ENCODE measurements around the gene REEP5. TPM values are rescaled to one million over a fixed set of nuclear protein-coding genes. Genes with fewer than 3 reads are reported as not detected.

REEP5 gene
- total and polyA plus RNA-seq, 2 of the 8 experiments (the other 6 are each of a cell fraction or from before 2014, with no cell fraction given) = 58.3 to 94.3 TPM

- H3K23ac ChIP-seq (ENCODE audit: insufficient read length) = no peak overlapping the region
- H3K14ac ChIP-seq (ENCODE audit: insufficient read length) = no peak overlapping the region
- H2BK5ac ChIP-seq (ENCODE audit: low read depth, low read length) = no peak overlapping the region
- no peak for FAIRE-seq
- H3K79me1 ChIP-seq (ENCODE audit: low read depth, low read length) = no peaks in the 10 kb centered on the region
- H3K18ac ChIP-seq (ENCODE audit: extremely low read depth, low read length) = no peak overlapping the region
- H3K27ac ChIP-seq (ENCODE audit: low read depth, low read length) = no peak overlapping the region
- no peak overlapping the region for H4K91ac ChIP-seq (replicated peaks; ENCODE audit: insufficient read length, low read length)
- no peaks in the 10 kb centered on the region for H3K79me2 ChIP-seq (ENCODE audit: control insufficient read depth in 1 of 2, insufficient read depth in 2 of 2, low read length in 2 of 2)
- H2AFZ ChIP-seq (ENCODE audit: low read length) = no peak overlapping the region
- H3K23me2 ChIP-seq (ENCODE audit: low read depth, low read length) = no peaks in the 10 kb centered on the region
- DNase-seq (ENCODE audit: low read depth in 1 of 2, low spot score in 2 of 2) = no peak
- H2AK5ac ChIP-seq (ENCODE audit: low read depth, low read length) = no peak overlapping the region
- H2BK15ac ChIP-seq (ENCODE audit: low read length) = no peak overlapping the region
- no peaks in the 10 kb centered on the region for H3K27me3 ChIP-seq (replicated peaks in 1 of 4; ENCODE audit: control insufficient read depth in 3 of 4, extremely low read depth in 1 of 4, insufficient read depth in 3 of 4, low read length in 3 of 4)
- H2BK20ac ChIP-seq (ENCODE audit: low read length) = no peak overlapping the region
- H3K4me2 ChIP-seq (ENCODE audit: insufficient read depth in 1 of 2, low read depth in 2 of 2, low read length in 2 of 2) = no peak overlapping the region
- WGBS, 2 experiments (ENCODE audit: extremely low coverage in 1 of 2, insufficient coverage in 1 of 2, insufficient read length in 1 of 2, insufficient replicate concordance in 2 of 2, low coverage in 1 of 2, low lambda C conversion rate in 2 of 2, missing lambda C conversion rate in 1 of 2) = 86% methylated on average over 1 of the region's 1 CpG; no CpG with 5 or more reads in 1 of the 2 experiments
- no peak overlapping the region for H2BK120ac ChIP-seq (replicated peaks; ENCODE audit: low read depth, low read length)
- H3K36me3 ChIP-seq (ENCODE audit: control insufficient read depth in 2 of 4, insufficient read depth in 4 of 4, low read length in 3 of 4) = no peaks in the 10 kb centered on the region
- H3K4me3 ChIP-seq (ENCODE audit: extremely low read depth in 1 of 4, insufficient read depth in 2 of 4, low read depth in 3 of 4, low read length in 4 of 4) = no peak overlapping the region
- no peak overlapping the region for H4K8ac ChIP-seq (ENCODE audit: extremely low read depth, insufficient read depth, low read length)
- H3K56ac ChIP-seq (replicated peaks; ENCODE audit: insufficient read length, low read depth, low read length) = no peak overlapping the region
- H2BK12ac ChIP-seq (ENCODE audit: low read depth, low read length) = no peak overlapping the region
- no peak overlapping the region for H3K9ac ChIP-seq (replicated peaks in 1 of 4; ENCODE audit: extremely low read depth in 1 of 4, low read depth in 3 of 4, low read length in 3 of 4)
- no peak overlapping the region for H3K4ac ChIP-seq (replicated peaks; ENCODE audit: insufficient read length, low read depth, low read length)
- H3K4me1 ChIP-seq (replicated peaks in 1 of 4; ENCODE audit: control insufficient read depth in 3 of 4, insufficient read depth in 4 of 4, low read length in 3 of 4) = no peaks in the 10 kb centered on the region
- ChIA-PET CTCF (ENCODE audit: partially characterized antibody) (interaction anchor here (2.7 kb wide), 1 partner anchor 63 kb away, joined by 9 read pairs; no protein-coding TSS in a partner anchor), POLR2A (ENCODE audit: partially characterized antibody) (no interaction called here)
- H3K9me3 ChIP-seq (ENCODE audit: insufficient read depth in 2 of 2, low read depth in 1 of 2, low read length in 1 of 2) = no peaks in the 10 kb centered on the region
- no peaks in the 10 kb centered on the region for H4K20me1 ChIP-seq (replicated peaks in 1 of 2; ENCODE audit: control insufficient read depth in 1 of 2, insufficient read depth in 2 of 2, low read length in 2 of 2)
- no peak overlapping the region for H4K5ac ChIP-seq (ENCODE audit: insufficient read length, low read depth, low read length)
- no peak for TF ChIP-seq KDM5A (IDR thresholded peaks at IDR 0.05; ENCODE audit: low read length)
- TF ChIP-seq, protein P1, sequence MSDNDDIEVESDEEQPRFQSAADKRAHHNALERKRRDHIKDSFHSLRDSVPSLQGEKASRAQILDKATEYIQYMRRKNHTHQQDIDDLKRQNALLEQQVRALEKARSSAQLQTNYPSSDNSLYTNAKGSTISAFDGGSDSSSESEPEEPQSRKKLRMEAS (IDR thresholded peaks at IDR 0.05) = no peak
- no peak for TF ChIP-seq KDM4A (IDR thresholded peaks at IDR 0.05; ENCODE audit: low read depth, low read length, severe bottlenecking)
- TF ChIP-seq RXRA (IDR thresholded peaks at IDR 0.05; ENCODE audit: insufficient read depth, low read depth, low read length) = no peak
- no peak for TF ChIP-seq ATF3 (IDR thresholded peaks at IDR 0.05; ENCODE audit: insufficient read depth, low read depth, low read length)
- no peak for TF ChIP-seq RNF2 (IDR thresholded peaks at IDR 0.05; ENCODE audit: borderline replicate concordance, low read depth, low read length, missing control alignments, poor library complexity, severe bottlenecking)
- no peak for TF ChIP-seq HDAC6 (IDR thresholded peaks at IDR 0.05; ENCODE audit: low read depth, low read length)
- no peak for TF ChIP-seq SUZ12 (IDR thresholded peaks at IDR 0.05; ENCODE audit: low read length)
- no peak for TF ChIP-seq SIRT6 (IDR thresholded peaks at IDR 0.05; ENCODE audit: low read length)
- no peak for TF ChIP-seq POLR2A (IDR thresholded peaks at IDR 0.05; ENCODE audit: control extremely low read depth in 1 of 2, low read depth in 2 of 2, low read length in 2 of 2)
- TF ChIP-seq CHD2 (IDR thresholded peaks at IDR 0.05; ENCODE audit: low read length) = no peak
These were observed 11.1 kb upstream of the REEP5 start for GRCh38 chr5:112933105-112933504.
